Omental fat pad (tissue), 4 donors: ENCODE data around the gene SH3RF3. TPM values are rescaled to one million over a fixed set of nuclear protein-coding genes. Genes with fewer than 3 reads are reported as not detected.

ENCODE experiments used
- ATAC-seq: fragments of 150-250 bp; one replicate; pipeline ENCODE4 v1.9.1; 2016; ENCODE audit warnings: mild to moderate bottlenecking, moderate library complexity; ENCODE audit not compliant: low FRiP score
- DNase-seq: peaks from one replicate; pipeline ENCODE4 v3.0.0-alpha.2; 2019; ENCODE audit warnings: low spot score
- total RNA-seq, 4 donors: library from RNA; depleted of rRNA; stranded (reverse); fragments of >200 nt; gene quantifications; one replicate each; pipeline ENCODE4 v1.1.0, GENCODE V29; 2016
- TF ChIP-seq, protein P1 (sequence below), 3 donors: fragments of 450-650 bp; IDR thresholded peaks; one replicate each; pipeline ENCODE4 v1.5.1; 2016 to 2017; ENCODE audit warnings: antibody characterized with exemption in 3 of 3, mild to moderate bottlenecking in 3 of 3, moderate library complexity in 2 of 3

SH3RF3 gene
- total RNA-seq, 4 donors from 2014 or later = 6.5 to 16.6 (median 8.6) TPM

DNA sequence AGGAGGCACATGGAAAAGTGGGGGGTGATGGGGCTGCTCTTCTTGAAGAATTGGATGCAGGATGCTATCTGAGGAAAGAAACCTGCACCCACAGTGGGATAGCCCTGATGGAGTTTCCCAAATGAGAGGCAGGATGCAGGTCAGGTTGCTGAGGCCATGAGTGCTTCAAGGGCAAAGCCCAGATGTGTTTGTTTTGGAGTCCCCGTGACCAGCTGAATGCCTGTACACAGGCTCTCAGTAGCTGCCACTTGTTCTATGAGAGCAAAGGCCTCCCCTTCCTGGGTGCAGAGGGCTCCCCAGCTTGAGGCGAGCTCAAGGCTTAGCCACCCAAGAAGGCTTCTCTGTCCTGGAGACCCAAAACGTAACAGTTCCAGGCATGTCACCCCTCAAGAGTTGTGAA, 292.1 kb downstream of the SH3RF3 start:
- no peak for ATAC-seq
- TF ChIP-seq, protein P1, sequence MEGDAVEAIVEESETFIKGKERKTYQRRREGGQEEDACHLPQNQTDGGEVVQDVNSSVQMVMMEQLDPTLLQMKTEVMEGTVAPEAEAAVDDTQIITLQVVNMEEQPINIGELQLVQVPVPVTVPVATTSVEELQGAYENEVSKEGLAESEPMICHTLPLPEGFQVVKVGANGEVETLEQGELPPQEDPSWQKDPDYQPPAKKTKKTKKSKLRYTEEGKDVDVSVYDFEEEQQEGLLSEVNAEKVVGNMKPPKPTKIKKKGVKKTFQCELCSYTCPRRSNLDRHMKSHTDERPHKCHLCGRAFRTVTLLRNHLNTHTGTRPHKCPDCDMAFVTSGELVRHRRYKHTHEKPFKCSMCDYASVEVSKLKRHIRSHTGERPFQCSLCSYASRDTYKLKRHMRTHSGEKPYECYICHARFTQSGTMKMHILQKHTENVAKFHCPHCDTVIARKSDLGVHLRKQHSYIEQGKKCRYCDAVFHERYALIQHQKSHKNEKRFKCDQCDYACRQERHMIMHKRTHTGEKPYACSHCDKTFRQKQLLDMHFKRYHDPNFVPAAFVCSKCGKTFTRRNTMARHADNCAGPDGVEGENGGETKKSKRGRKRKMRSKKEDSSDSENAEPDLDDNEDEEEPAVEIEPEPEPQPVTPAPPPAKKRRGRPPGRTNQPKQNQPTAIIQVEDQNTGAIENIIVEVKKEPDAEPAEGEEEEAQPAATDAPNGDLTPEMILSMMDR (IDR thresholded peaks at IDR 0.05) = no peak
- no peak for DNase-seq

DNA sequence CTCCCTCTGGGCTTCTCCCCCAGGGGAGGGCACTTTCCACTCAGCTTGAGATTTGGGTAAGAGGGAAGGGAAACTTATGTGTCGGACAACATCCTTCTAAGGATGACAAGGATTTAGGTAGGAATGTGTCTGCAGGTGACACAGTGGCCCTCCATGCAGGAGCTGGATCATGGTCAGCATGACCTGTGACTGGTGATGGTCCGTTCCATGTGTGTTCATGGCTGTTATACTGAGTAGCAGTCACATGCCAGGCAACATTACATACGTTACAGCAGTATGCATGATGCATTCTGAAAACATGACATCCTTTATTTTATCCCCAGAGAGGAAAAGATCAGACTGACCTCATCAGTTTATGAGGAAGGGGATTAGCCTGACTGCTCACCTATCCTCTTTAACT, 292.6 kb downstream of the SH3RF3 start:
- ATAC-seq = no peak
- no peak for DNase-seq
- TF ChIP-seq, protein P1 (IDR thresholded peaks at IDR 0.05) = no peak

DNA sequence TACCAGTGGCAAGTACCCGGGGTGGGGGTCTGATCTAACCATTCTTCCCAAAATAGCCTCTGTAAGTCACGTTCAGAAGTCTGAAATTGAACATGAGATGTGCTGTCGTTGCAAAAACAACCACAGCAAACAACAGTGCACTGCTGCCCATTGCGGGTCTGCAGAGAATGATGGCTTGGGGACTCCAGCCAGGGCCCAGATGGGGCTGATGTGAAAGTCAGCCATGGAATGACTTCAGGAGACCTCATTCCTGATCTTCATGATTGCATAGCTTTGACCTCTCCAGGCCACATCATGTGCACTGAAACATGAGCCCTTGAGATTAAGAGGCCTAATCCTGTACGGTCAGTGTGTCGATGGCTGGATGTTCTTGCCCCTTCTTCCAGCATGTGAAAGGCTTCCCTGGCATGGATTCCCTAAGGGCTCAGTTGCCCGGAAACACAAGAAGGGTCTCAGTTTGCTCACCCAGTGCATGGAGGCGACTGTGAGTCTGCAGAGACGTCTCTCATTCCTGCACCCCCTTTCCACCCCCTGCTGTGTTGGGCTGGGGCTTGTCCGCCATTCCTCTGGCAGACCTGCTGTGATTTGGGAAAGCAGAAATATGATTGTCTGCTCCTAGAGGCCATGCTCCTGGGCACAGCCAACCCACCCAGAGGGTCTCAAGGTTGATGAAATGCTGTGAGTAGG, 293.2 kb downstream of the SH3RF3 start:
- no peak for DNase-seq
- TF ChIP-seq, protein P1 (IDR thresholded peaks at IDR 0.05) = no peak
- no peak for ATAC-seq

DNA sequence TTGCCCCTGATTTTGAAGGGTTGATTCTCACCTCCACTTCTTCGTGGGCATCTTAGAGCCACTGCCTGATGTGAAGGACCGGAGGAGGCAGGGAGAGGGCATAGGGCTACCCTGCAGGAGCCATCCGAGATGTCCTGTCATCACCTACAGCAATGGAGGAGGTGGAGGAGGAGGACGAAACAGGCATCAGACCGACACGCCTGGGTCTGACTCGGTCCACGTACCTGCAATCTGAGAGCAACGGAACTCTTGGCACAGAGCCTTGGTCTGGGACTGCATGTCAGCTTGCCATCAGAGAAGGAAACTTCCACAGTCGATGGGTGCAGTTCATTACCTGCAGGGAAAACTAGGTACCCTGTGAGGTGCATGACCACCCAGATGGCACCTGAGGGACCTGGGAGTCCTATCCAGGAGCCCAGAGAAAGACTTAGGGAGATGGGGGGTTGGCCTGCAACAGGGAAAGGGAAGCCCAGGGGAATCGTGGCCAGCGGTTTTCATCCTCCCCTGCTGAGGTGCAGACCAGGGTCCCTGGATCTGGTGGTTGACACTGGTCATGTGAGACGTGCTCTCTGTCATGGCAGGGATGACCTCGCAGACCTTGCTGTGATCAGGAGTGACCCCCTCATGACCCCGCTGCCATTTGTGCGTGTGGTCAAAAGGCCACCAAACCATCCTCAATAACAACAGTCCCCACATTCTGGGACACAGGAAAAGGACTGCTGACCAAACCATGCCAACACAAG, 293.9 kb downstream of the SH3RF3 start:
- ATAC-seq = no peak
- DNase-seq = no peak
- TF ChIP-seq, protein P1 (IDR thresholded peaks at IDR 0.05) = no peak

DNA sequence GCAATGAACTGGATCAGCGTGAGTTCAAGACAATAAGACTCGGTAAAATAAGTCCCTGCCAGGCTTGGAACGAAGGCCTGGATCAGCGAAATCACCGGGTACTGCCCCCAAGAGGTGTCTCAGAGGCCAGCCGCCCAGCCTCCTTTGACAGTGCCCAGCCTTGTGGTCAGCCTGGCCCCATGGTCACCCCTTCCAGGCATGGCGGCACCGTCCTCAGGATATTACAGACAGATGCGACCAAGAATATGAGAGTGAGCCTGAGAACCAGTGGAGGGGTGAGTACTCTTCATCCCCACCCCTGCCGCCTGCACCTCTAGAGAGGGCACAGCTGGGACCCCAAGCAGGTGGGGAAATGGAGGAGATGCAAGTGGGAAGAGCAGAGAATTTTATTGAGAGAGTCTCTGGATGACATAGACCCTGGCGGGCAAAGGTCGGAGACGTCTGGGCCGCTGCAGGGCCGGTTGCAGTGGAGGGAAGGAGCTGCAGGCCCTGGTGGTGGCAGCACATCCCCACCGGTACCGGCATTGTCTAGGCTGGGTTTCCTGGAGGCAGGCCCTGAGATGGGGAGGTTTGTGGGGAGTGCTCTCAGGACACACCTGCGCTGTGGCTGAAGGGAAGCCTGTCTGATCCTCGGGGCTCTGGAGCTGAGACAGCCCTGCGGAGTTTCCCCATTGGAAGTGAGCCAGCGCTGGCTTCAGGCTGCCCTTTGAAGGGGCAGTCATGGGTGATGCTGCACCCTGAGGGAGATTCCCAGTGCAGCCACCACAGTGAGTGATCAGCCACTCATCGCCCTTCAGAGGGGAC, 294.8 kb downstream of the SH3RF3 start:
- ATAC-seq = no peak
- no peak for DNase-seq
- TF ChIP-seq, protein P1 (IDR thresholded peaks at IDR 0.05) = no peak

DNA sequence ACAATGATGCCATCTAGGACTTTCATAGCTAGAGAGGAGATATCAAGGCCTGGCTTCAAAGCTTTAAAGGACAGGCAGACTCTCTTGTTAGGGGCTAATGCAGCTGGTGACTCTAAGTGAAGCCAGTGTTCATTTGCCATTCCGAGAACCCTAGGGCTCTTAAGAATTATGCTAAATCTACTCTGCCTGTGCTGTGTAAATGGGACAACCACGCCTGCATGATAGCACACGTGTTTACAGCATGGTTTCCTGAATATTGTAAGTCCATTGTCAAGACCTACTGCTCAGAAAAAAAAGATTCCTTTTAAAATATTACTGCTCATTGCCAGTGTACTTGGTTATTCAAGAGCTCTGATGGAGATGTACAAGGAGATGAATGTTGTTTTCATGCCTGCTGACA, 296.4 kb downstream of the SH3RF3 start:
- no peak for ATAC-seq
- TF ChIP-seq, protein P1 (IDR thresholded peaks at IDR 0.05) = no peak
- DNase-seq = no peak
